ENCODE data around the gene TRAF2.

Gene TRAF2

GRCh38 chr9:136928591-136928990 is 42.3 kb downstream of the TRAF2 start:
- H3K4me2 ChIP-seq (ENCODE audit: low read length): no peak overlapping the region
- no peaks in the 10 kb centered on the region for H3K27me3 ChIP-seq (ENCODE audit: control insufficient read depth, insufficient read depth, low read length)
- H3K4me3 ChIP-seq (ENCODE audit: low read depth, low read length): no peak overlapping the region
- H3K9ac ChIP-seq: no peak overlapping the region
- H3K4me1 ChIP-seq: no peaks in the 10 kb centered on the region
- no peaks in the 10 kb centered on the region for H3K9me3 ChIP-seq (ENCODE audit: control insufficient read depth, low read length)
- H3K36me3 ChIP-seq (ENCODE audit: control insufficient read depth, insufficient read depth, low read length): no peaks in the 10 kb centered on the region
- no peak overlapping the region for H2AFZ ChIP-seq
- H3K79me2 ChIP-seq: no peaks in the 10 kb centered on the region
- H3K27ac ChIP-seq: no peak overlapping the region
- TF ChIP-seq, protein P1, sequence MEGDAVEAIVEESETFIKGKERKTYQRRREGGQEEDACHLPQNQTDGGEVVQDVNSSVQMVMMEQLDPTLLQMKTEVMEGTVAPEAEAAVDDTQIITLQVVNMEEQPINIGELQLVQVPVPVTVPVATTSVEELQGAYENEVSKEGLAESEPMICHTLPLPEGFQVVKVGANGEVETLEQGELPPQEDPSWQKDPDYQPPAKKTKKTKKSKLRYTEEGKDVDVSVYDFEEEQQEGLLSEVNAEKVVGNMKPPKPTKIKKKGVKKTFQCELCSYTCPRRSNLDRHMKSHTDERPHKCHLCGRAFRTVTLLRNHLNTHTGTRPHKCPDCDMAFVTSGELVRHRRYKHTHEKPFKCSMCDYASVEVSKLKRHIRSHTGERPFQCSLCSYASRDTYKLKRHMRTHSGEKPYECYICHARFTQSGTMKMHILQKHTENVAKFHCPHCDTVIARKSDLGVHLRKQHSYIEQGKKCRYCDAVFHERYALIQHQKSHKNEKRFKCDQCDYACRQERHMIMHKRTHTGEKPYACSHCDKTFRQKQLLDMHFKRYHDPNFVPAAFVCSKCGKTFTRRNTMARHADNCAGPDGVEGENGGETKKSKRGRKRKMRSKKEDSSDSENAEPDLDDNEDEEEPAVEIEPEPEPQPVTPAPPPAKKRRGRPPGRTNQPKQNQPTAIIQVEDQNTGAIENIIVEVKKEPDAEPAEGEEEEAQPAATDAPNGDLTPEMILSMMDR (IDR thresholded peaks at IDR 0.05): no peak

GRCh38 chr9:136930014-136930413 is 43.7 kb downstream of the TRAF2 start:
- Histone ChIP-seq H2AFZ (no peak overlapping the region), H3K27ac (no peak overlapping the region), H3K36me3 (ENCODE audit: control insufficient read depth, insufficient read depth, low read length) (no peaks in the 10 kb centered on the region), H3K4me1 (no peaks in the 10 kb centered on the region), H3K79me2 (no peaks in the 10 kb centered on the region), H3K9me3 (ENCODE audit: control insufficient read depth, low read length) (no peaks in the 10 kb centered on the region), H3K27me3 (ENCODE audit: control insufficient read depth, insufficient read depth, low read length) (no peaks in the 10 kb centered on the region), H3K4me3 (ENCODE audit: low read depth, low read length) (no peak overlapping the region), H3K4me2 (ENCODE audit: low read length) (no peak overlapping the region), H3K9ac (no peak overlapping the region)
- TF ChIP-seq, protein P1 (IDR thresholded peaks at IDR 0.05): no peak

GRCh38 chr9:136931611-136932130 is 45.4 kb downstream of the TRAF2 start:
- H3K36me3 ChIP-seq (ENCODE audit: control insufficient read depth, insufficient read depth, low read length): no peaks in the 10 kb centered on the region
- no peaks in the 10 kb centered on the region for H3K27me3 ChIP-seq (ENCODE audit: control insufficient read depth, insufficient read depth, low read length)
- no peak overlapping the region for H3K9ac ChIP-seq
- no peak overlapping the region for H3K27ac ChIP-seq
- H3K4me1 ChIP-seq: no peaks in the 10 kb centered on the region
- no peak overlapping the region for H2AFZ ChIP-seq
- H3K79me2 ChIP-seq: no peaks in the 10 kb centered on the region
- TF ChIP-seq, protein P1 (IDR thresholded peaks at IDR 0.05): no peak
- no peak overlapping the region for H3K4me2 ChIP-seq (ENCODE audit: low read length)
- no peaks in the 10 kb centered on the region for H3K9me3 ChIP-seq (ENCODE audit: control insufficient read depth, low read length)
- no peak overlapping the region for H3K4me3 ChIP-seq (ENCODE audit: low read depth, low read length)

DNA sequence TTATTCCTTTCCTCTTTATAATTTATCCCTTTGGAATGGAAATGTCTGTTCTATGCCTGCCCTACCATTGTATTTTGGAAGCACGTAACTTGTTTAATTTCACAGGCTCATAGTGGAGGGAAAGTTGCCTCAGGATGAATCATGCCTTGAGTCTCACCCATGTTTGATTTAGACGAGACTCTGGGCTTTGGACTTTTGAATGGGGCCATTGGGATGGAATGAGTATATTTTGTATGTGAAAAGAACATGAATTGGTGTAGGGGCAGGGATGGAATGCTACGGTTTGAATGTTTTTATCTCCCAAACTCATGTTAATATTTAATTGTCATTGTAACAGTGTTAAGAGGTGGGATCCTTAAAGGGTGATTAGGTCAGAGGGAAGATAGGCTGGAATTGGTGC is 48.0 kb downstream of the TRAF2 start:
- Histone ChIP-seq H3K4me3 (ENCODE audit: low read depth, low read length) (no peak overlapping the region), H2AFZ (no peak overlapping the region), H3K9ac (no peak overlapping the region), H3K4me1 (no peaks in the 10 kb centered on the region), H3K79me2 (no peaks in the 10 kb centered on the region), H3K4me2 (ENCODE audit: low read length) (no peak overlapping the region), H3K27ac (no peak overlapping the region), H3K36me3 (ENCODE audit: control insufficient read depth, insufficient read depth, low read length) (no peaks in the 10 kb centered on the region), H3K9me3 (ENCODE audit: control insufficient read depth, low read length) (no peaks in the 10 kb centered on the region), H3K27me3 (ENCODE audit: control insufficient read depth, insufficient read depth, low read length) (no peaks in the 10 kb centered on the region)
- TF ChIP-seq, protein P1 (IDR thresholded peaks at IDR 0.05): no peak

DNA sequence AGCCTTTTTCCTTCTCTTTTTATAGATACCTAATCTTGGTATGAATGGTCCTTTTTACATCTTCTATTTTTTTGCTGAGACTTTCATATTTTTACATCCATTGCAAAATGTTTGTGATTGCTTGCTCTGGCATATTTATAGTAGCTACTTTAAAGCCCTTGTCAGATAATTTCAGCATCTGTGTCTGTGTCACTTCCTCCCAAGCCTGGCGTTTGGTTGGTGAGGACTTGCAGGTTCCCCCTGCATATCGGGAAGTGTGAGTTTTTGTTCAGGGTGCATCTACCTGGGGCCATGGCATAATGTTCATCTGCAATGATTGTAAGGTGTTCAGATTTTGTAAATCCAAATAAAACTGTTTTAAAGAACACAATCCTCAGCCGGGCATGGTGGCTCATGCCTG is 49.3 kb downstream of the TRAF2 start:
- Histone ChIP-seq H3K4me1 (no peaks in the 10 kb centered on the region), H3K27ac (no peak overlapping the region), H3K4me3 (ENCODE audit: low read depth, low read length) (no peak overlapping the region), H3K36me3 (ENCODE audit: control insufficient read depth, insufficient read depth, low read length) (no peaks in the 10 kb centered on the region), H3K9ac (no peak overlapping the region), H3K9me3 (ENCODE audit: control insufficient read depth, low read length) (no peaks in the 10 kb centered on the region), H3K27me3 (ENCODE audit: control insufficient read depth, insufficient read depth, low read length) (no peaks in the 10 kb centered on the region), H3K4me2 (ENCODE audit: low read length) (no peak overlapping the region), H3K79me2 (no peaks in the 10 kb centered on the region), H2AFZ (no peak overlapping the region)
- TF ChIP-seq, protein P1 (IDR thresholded peaks at IDR 0.05): no peak

All from parathyroid adenoma (tissue), 2 donors.